GM15510 (cell line): ENCODE measurements around the gene POLR1H.
A peak's percentile ranks its signal among the peaks of the same experiment; 100 is the strongest.

Source experiments
- POLR2A ChIP-seq: IDR thresholded peaks from 3 replicates; pipeline ENCODE4 v1.6.1; 2011; ENCODE audit warnings: borderline replicate concordance; ENCODE audit not compliant: insufficient read length; ENCODE audit errors: extremely low read depth

Gene POLR1H, protein sequence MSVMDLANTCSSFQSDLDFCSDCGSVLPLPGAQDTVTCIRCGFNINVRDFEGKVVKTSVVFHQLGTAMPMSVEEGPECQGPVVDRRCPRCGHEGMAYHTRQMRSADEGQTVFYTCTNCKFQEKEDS

DNA sequence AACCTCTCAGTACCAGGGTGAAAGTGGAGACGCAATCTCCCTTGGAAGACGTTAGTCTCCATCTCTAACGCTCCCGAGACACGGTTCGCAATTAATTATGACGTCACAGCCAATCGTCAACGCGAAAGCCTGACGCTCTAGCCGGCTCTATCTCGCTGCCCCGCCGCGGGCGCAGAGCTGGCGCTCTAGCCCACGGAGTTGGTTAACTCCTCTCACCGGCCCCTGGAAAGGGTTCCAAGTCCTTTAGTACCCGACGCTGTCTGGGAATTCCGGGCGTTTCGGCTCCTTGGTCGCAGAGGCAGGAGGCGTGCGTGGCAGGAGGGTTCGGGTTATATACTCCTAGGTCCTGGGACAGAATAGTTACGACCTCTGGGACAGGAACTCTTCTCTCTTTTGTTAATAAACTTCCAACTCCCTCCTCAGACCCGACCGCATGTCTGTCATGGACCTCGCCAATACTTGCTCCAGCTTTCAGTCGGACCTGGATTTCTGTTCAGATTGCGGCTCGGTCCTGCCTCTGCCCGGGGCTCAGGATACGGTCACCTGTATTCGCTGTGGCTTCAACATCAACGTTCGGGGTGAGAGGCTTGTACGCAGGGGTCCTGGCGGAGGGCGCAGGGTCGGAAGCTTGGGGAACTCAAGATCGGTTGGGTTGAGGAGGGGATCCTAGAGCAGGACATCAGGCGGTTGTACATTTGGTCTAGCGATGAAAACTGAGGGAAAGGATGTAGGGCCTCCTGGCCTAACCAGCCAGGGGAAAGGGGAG, at the start of gene POLR1H:
Gene POLR1H, plus strand, starts transcription at position 174 of the 766 bp plus-strand sequence. Its CDS starts 260 bp downstream, at position 434.
- TF ChIP-seq POLR2A = peak; percentile 92

DNA sequence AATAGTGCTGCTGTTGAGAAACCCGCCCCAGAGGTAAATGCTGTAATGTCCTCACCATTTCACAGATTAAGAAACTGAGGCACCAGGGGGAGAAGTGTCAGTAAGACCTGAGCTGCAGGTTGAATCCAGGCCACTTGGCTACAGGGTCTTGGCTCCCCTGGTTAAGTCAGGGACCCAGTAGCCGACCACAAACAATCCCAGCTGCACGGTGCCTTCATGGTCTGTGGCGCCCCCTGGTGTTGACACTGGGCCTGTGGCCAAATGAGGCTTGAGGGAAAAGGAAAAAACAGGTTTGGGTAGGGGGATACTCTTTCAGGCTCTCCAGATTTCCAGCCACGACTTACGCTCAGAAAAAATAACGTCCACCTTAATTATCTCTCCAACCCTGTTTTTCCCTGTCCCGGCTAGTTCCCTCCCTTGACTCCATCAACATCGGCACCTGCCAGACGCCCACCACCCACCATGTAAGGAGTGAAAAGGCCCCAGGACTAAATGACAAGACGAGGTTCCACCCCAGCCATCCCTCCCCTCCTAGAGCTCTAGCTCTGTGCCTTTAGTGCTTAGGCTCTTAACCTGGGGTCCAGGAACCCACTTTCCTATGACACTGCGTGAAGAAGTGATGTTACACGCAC, 47.7 kb upstream of the POLR1H start:
- TF ChIP-seq POLR2A = no peak

DNA sequence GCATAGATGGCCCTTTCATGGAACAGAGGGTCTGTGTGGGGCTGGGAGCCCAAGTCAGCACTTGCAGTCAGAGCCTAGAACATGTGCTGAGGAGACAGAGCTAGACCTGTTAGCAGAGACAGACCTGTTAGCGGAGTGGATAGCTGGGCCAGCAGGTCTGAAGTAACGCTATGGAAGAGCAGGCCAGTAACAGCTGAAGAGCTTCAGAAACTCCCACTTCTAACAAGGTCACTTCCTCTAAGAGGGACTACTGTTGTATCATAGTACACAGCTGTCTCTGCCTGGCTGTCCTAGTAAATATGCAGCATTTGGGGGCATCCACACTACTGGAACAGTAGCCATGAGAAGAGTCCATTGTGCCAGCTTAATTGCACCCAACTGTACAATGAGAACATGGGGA, 41.2 kb upstream of the POLR1H start:
- TF ChIP-seq POLR2A = no peak

DNA sequence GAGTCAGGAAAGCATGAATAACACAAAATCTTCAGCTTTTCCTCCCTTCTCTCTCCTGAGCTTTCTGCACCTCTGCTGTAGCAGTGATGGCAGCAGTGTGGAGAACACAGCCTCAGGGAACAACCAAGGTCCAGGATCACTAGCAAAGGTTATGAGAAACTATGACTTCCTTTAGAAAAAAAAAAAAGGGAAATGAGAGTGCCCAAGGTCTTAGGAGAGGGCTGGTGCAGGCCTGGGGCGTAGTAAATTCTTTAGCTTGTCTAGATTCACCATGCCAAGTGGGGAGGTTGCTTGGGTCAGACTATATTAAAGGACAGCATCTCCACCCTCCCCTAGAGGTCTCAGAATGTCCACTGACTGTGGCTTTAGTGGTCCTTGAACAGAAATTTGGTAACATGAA, 40.4 kb upstream of the POLR1H start:
- TF ChIP-seq POLR2A = no peak

DNA sequence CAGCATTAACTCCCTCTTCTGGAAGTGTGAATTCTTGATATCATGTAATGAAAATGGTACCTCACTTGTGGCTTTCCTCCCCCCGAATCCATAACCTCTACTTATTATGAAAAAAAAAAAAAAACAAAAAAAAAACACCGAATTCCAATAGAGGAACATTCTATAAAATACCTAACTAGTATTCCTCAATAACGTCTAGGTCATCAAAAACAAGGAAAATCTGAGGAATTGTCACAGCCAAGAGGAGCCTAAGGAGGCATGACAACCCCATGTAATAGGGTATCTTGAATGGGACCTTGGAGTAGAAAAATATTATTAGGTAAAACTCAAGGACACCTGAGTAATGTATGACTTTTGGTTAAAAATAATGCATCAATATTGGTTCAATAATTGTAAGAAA, 38.9 kb upstream of the POLR1H start:
- no peak for TF ChIP-seq POLR2A

DNA sequence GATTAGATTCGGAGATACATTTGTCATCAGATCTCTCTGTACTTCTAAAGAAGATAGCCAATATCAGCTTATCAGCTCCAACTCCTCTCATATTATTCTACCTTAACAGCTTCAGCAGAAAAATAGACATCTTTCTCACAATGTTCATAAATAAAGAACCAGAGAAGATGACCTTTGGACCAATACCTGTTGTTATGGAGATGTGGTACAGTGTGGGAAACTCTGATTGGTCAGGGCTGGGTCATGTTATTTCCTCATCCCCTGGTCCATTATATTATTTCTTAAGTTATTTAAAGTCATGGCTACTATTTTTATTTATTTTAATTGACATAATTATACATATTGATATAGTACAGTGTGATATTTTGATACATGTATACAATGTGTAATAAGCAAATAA, 35.9 kb upstream of the POLR1H start:
- no peak for TF ChIP-seq POLR2A

DNA sequence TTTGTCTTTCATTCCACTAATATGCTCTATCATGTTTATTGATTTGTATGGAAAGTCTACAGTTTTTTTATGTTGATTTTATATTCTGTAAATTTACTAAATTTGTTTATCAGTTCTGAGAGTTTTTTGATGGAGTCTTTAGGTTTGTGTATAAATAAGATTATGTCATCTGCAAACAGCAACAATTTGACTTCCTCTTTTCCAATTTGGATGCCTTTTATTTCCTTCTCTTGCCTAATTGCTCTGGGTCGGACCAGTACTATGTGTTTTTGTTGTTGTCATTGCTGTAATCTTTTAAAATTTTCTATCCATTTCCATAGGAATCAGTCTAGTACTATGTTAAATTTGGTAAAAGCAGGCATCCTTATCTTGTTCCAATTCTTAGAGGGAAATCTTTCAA, 31.5 kb upstream of the POLR1H start:
- no peak for TF ChIP-seq POLR2A

DNA sequence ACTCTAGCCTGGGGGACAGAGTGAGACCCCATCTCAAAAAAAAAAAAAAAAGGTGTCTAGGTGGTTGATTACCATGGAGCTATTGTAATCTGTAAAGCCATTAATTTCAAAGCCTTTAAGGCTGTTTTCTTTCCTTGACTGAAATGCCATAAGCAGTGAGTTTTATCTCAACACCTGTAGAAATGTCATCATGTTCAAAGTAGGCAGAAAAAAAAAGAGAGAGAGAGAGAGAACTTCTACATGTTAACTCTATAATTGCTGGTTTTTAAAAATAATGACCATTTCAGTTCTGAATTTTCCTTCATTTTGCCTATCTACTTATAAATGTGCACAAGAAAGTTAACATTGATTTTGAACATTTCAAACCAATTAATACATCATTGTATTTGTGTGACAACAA, 29.7 kb upstream of the POLR1H start:
- no peak for TF ChIP-seq POLR2A

DNA sequence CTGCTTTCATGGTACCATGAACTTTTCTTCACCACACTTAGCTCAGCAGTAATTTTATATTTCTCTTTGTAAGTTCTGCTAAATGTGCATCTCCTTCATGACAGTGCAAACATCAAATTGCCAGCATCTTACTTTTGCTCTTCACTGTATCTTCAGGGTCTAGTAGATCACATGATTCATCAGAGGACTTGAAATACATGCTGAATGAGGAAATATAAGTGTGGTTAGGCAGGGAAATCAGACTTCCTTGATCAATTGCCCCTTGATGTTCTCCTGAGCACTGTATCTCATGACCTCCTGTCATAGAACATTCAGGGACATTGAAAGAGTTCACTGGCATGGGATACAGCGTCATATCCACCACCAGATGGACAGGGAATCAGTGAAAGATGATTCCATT, 25.3 kb upstream of the POLR1H start:
- no peak for TF ChIP-seq POLR2A

DNA sequence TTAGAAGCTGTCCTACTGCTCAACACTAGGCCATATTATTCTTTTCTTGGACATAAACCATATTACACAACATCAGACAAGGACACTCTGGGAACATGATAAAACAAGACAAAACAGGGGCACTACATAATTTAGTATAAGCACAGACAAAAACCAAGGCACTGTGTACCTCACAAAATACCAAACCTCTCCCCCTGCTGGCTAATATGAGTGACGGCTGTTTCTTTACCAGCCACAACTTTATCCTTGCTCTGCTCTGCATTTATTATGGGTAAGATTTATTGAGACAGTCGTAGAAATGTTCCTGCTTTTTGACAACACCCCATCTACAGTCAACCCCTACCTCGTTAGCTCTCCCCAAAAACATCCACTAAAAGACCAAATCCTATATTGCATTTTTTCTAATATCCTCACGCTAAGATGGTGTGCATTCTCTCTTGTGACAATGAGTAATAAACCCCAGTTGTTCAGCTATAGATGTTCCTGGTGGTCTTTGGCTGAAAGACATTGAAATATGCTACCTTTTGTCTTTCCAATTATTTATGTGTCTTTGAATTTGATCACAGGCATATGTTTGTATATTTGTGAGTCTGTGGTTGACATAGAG, 23.8 kb upstream of the POLR1H start:
- no peak for TF ChIP-seq POLR2A

DNA sequence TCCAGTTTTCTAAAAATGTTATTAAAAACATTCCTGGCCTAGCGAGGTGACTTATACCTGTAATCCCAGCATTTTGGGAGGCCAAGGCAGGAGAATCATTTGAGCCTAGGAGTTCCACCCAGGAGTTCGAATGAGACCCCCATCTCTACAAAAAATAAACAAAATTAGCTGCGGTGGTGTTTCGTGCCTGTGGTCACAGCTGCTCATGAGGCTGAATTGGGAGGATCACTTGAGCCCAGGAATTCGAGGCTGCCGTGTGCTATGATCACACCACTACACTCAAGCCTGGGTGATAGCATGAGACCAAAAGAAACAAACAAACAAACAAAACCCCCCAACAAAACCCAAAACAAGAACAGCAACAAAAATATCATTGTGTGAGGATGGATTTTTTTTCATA, 19.8 kb upstream of the POLR1H start:
- no peak for TF ChIP-seq POLR2A

DNA sequence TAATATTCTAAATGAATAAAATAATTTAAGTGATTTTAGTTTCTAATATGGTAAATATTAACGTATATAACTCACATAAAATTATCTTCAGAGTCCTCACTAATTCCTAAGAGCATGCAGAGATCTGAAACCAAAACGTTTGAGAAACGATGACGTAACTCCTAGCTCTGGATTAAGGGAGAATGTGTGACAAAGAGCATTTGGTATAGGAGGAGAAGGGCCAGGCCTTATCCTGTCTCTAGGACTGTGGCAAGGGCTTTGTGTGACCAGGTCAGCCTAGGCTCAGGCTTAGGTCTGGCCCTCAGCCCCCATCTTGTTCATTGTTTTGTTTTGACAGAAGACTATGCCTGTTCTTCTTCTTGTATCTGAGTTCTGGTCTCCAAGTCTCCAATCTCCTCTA, 19.2 kb upstream of the POLR1H start:
- TF ChIP-seq POLR2A = no peak

DNA sequence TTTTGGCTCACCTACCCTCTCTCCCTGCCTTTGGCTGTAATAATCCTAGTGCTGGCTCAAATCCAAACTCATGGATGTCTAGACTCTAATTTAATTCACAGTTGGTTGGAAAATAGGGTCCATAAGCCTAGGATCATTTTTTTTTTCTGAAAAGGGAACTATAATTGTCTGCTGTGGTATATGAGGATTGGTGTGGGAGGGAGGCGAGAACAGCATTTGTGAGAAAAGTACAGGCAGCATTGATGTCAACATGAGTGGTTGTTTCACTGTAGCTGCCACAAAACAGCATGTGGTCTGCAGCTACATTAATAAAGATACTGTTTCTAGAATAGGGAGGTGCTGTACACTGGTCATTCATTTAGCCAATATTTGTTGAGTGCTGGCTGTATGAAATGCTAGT, 18.6 kb upstream of the POLR1H start:
- TF ChIP-seq POLR2A = no peak

DNA sequence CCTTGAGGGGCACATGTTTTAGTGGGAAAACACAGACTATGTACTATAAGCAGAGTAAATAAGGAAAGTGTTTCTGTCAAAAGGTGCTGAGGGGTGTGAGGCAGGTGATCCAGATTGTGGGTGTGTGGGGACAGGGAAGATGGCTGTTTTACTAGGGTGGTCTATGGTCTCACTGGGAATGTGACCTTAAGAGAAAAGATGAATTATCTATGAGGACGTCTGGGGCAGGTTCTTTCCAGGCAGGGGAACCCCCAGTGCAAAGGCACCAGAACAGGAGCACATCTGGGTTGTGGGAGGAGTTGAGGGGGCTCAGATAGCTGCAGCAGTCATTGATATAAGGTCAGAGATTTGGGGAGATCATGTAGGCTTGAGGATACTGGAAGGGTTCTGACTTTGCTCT, 18.2 kb upstream of the POLR1H start:
- TF ChIP-seq POLR2A = no peak

DNA sequence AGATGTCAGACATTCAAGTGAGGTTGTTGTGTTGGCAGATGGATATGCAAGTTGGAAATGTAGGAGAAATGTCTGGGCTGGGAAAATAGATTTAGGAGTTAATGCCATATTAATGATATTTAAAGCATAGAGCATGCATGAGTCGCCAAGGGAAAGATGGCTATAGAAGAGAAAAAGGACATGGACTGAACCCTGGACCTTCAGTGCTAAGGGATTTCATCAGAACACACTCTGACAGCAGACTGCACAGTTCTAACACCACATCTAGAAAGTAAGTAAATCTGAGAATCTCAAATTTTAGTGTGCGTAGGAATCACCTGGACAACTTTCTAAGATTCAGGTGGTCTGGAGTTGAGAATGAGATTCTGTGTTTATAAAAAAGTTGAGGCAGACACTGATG, 17.3 kb upstream of the POLR1H start:
- TF ChIP-seq POLR2A = no peak

DNA sequence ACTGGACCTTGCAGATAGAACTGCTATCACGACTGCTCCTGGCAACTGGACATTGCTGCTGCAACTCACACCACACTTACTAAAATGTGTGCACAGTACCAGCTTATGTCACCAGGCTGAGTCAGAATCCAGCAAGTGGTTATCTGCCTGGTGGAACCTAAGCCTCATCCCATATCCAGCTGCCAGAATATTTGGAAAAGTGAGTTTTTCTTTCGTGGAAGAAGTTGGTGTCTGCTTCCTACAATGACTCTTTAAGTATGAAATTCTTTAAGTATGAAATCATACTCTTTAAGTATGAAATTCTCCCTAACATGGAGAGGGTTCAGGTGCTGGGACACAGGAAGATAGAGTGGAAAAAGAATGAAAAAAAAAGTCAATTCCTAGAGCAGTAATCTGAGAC, 16.4 kb upstream of the POLR1H start:
- TF ChIP-seq POLR2A = no peak
